K562 (cell line): ENCODE data around the gene NEU1. TPM values are rescaled to one million over a fixed set of nuclear protein-coding genes. Genes with fewer than 3 reads are reported as not detected.
A peak's percentile ranks its signal among the peaks of the same experiment; 100 is the strongest.

Source experiments
- ARID2 ChIP-seq: fragments of 450-650 bp; IDR thresholded peaks from 2 replicates; pipeline ENCODE4 v1.6.1; 2017; ENCODE audit warnings: antibody characterized with exemption, mild to moderate bottlenecking
- BHLHE40 ChIP-seq: IDR thresholded peaks from 2 replicates; pipeline ENCODE4 v1.6.1; 2011; ENCODE audit warnings: low read length, improper control_type of control experiment
- E4F1 ChIP-seq: fragments of 250-450 bp; sonication (Bioruptor Pico); IDR thresholded peaks from 2 replicates; pipeline ENCODE4 v1.5.0; 2021; ENCODE audit warnings: mild to moderate bottlenecking, borderline replicate concordance
- IRF9 ChIP-seq: fragments of 450-650 bp; IDR thresholded peaks from 2 replicates; pipeline ENCODE4 v1.6.1; 2016; ENCODE audit warnings: missing biosample characterization, missing genetic modification characterization
- PREB ChIP-seq: sonication (generic); formaldehyde crosslinking; IDR thresholded peaks from 2 replicates; pipeline ENCODE4 v1.8.1; 2023; ENCODE audit warnings: mild to moderate bottlenecking, missing genetic modification reagents
- TCF7 ChIP-seq: sonication (generic); IDR thresholded peaks from 2 replicates; pipeline ENCODE4 v1.6.1; 2016; ENCODE audit warnings: antibody characterized with exemption, borderline replicate concordance
- ZNF586 ChIP-seq: fragments of 450-650 bp; formaldehyde crosslinking; conservative IDR thresholded peaks from 2 replicates; pipeline ENCODE4 v1.4.0; 2020; ENCODE audit warnings: mild to moderate bottlenecking, moderate library complexity
- ZNF696 ChIP-seq: fragments of 250-450 bp; sonication (Bioruptor Pico); conservative IDR thresholded peaks from 2 replicates; pipeline ENCODE4 v1.4.0; 2020; ENCODE audit warnings: mild to moderate bottlenecking, moderate library complexity
- polyA plus RNA-seq, 8 experiments: library from polyadenylated mRNA; depleted of rRNA in 4 of 8; stranded (reverse) in 5 of 8; unstranded in 3 of 8; fragments of >200 nt; fragmentation: Nextera tagmentation in 2 of 8; fragmentation: Illumina TruSeq in 1 of 8; extraction: Ambion mirVana in 2 of 8; extraction: Trizol in 1 of 8; gene quantifications; 2 replicates each; pipeline versions ENCODE4 v1.2.1 to v1.2.3, GENCODE V29; 2011 to 2014; ENCODE audit warnings: inconsistent platforms in 1 of 8, missing spikeins in 1 of 8
- total RNA-seq, 7 experiments: library from RNA; depleted of rRNA in 6 of 7; stranded (reverse); fragments of >200 nt in 6 of 7; fragmentation: Illumina TruSeq in 2 of 7; extraction: Trizol in 2 of 7; gene quantifications; 2 replicates each; pipeline versions ENCODE4 v1.2.1 to v1.2.3, GENCODE V29; 2011 to 2021; ENCODE audit warnings: low replicate concordance in 1 of 7

Gene NEU1
- total and polyA plus RNA-seq, 9 of the 15 experiments (the other 6 are each of a cell fraction or from before 2014, with no cell fraction given), result 14.8 to 67.8 (median 51.0) TPM

GRCh38 chr6:31822036-31822821 is 40.4 kb downstream of the NEU1 start (continued):
- TF ChIP-seq IRF9 (tag) (no peak), ZNF696 (CRISPR knock-in tag) (0 out of 2 replicates have a peak, but pooled peaks have one; percentile 60), ZNF586 (CRISPR knock-in tag) (no peak), PREB (CRISPR knock-in tag) (no peak), ARID2 (peak; percentile 72; the same call in 1 of the 2 replicates), BHLHE40 (no peak), E4F1 (no peak), TCF7 (no peak)
